ENCODE measurements around the gene AGFG2. TPM values are rescaled to one million over a fixed set of nuclear protein-coding genes. Genes with fewer than 3 reads are reported as not detected.

The AGFG2 gene
- total RNA-seq, 1 experiment from 2014 or later = 30.4 TPM

GRCh38 chr7:100584683-100585510 is 45.9 kb downstream of the AGFG2 start:
- TSS peak; percentile 51 for BruUV-seq (replicated peaks)
- H2AFZ ChIP-seq = peak overlapping the region; percentile 66
- no peaks in the 10 kb centered on the region for H3K27me3 ChIP-seq (ENCODE audit: insufficient read depth, low read depth)
- ChIA-PET POLR2A (ENCODE audit: unreplicated experiment) (interaction anchor here (0.6 to 2.6 kb wide), 11 partner anchors 14 to 532 kb away, joined by 3 to 53 read pairs (median 6); partner anchors contain the start of genes MOSPD3, SLC12A9 and ZCWPW1), CTCF (interaction anchor here (0.6 to 1.7 kb wide), 2 partner anchors 27 to 121 kb away, joined by 4 to 7 read pairs; partner anchors contain the start of gene POP7)
- peaks cover 19% of the 10 kb centered on the region for H3K4me1 ChIP-seq (replicated peaks; ENCODE audit: insufficient read depth)
- peak overlapping the region; percentile 75 for H3K27ac ChIP-seq
- peak overlapping the region; percentile 85 for H3K4me2 ChIP-seq
- peaks cover 23% of the 10 kb centered on the region for H3F3A ChIP-seq (ENCODE audit: insufficient read depth, low read depth)
- H3K9me3 ChIP-seq (ENCODE audit: insufficient read depth, low read depth) = no peaks in the 10 kb centered on the region
- intact Hi-C loops (cut with micrococcal nuclease; ENCODE audit: unreplicated experiment) = loop anchor here (5.0 to 10.0 kb wide), 3 partner anchors 107 to 500 kb away; partner anchors contain the start of genes EPHB4, GIGYF1 and TRIM56
- peak; percentile 79 to 91 for DNase-seq
- H4K20me1 ChIP-seq (ENCODE audit: insufficient read depth) = peaks cover 2% of the 10 kb centered on the region; the same call in 1 of the 2 replicates
- peaks cover 29% of the 10 kb centered on the region for H3K79me2 ChIP-seq (ENCODE audit: low read depth)
- TF ChIP-seq, protein P1, sequence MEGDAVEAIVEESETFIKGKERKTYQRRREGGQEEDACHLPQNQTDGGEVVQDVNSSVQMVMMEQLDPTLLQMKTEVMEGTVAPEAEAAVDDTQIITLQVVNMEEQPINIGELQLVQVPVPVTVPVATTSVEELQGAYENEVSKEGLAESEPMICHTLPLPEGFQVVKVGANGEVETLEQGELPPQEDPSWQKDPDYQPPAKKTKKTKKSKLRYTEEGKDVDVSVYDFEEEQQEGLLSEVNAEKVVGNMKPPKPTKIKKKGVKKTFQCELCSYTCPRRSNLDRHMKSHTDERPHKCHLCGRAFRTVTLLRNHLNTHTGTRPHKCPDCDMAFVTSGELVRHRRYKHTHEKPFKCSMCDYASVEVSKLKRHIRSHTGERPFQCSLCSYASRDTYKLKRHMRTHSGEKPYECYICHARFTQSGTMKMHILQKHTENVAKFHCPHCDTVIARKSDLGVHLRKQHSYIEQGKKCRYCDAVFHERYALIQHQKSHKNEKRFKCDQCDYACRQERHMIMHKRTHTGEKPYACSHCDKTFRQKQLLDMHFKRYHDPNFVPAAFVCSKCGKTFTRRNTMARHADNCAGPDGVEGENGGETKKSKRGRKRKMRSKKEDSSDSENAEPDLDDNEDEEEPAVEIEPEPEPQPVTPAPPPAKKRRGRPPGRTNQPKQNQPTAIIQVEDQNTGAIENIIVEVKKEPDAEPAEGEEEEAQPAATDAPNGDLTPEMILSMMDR (conservative IDR thresholded peaks at IDR 0.05) = no peak
- TF ChIP-seq EZH2 (IDR thresholded peaks at IDR 0.05; ENCODE audit: low read depth) = no peak
- H3K9me2 ChIP-seq (ENCODE audit: insufficient read depth) = no peaks in the 10 kb centered on the region
- H3K36me3 ChIP-seq (ENCODE audit: low read depth) = 0 out of 2 replicates have a peak, but pooled peaks cover 10% of the 10 kb centered on the region
- peak overlapping the region; percentile 60 for H3K4me3 ChIP-seq

- no peak for TF ChIP-seq EZH2 (IDR thresholded peaks at IDR 0.05; ENCODE audit: low read depth)
- TF ChIP-seq, protein P1 (conservative IDR thresholded peaks at IDR 0.05) = no peak
- Histone ChIP-seq H3K79me2 (ENCODE audit: low read depth) (peaks cover 29% of the 10 kb centered on the region), H3K27ac (peak within 1 kb of the TSS; percentile 75), H3K9me2 (ENCODE audit: insufficient read depth) (no peaks in the 10 kb centered on the region), H3K4me2 (peak within 1 kb of the TSS; percentile 88), H3K36me3 (ENCODE audit: low read depth) (0 out of 2 replicates have a peak, but pooled peaks cover 7% of the 10 kb centered on the region), H3K4me1 (replicated peaks; ENCODE audit: insufficient read depth) (peaks cover 19% of the 10 kb centered on the region), H2AFZ (peak within 1 kb of the TSS; percentile 81), H4K20me1 (ENCODE audit: insufficient read depth) (peaks cover 2% of the 10 kb centered on the region; the same call in 1 of the 2 replicates), H3F3A (ENCODE audit: insufficient read depth, low read depth) (peaks cover 23% of the 10 kb centered on the region), H3K27me3 (ENCODE audit: insufficient read depth, low read depth) (no peaks in the 10 kb centered on the region), H3K4me3 (peak within 1 kb of the TSS; percentile 60), H3K9me3 (ENCODE audit: insufficient read depth, low read depth) (no peaks in the 10 kb centered on the region)
- CTCF ChIA-PET = interaction anchor here (0.9 to 1.7 kb wide), 4 partner anchors 44 to 139 kb away, joined by 3 to 7 read pairs (median 3); partner anchors contain the start of gene POP7
- POLR2A ChIA-PET (ENCODE audit: unreplicated experiment) = interaction anchor here (0.5 to 2.6 kb wide), 22 partner anchors 11 to 434 kb away, joined by 3 to 25 read pairs (median 4); partner anchors contain the start of genes MOSPD3, MUC17, POP7 and SLC12A9
- no TSS peak for BruUV-seq (replicated peaks)
- peak; percentile 67 to 85 for DNase-seq
- intact Hi-C loops (cut with micrococcal nuclease; ENCODE audit: unreplicated experiment) = loop anchor here (1.0 to 10.0 kb wide), 6 partner anchors 19 to 499 kb away; partner anchors contain the start of genes EPHB4, GNB2, MOSPD3 and TRIM56
Measured at GRCh38 chr7:100585511-100586265, 46.7 kb downstream of the AGFG2 start, which contains the start of gene LRCH4. Gene LRCH4, minus strand, starts transcription at chr7:100586129. Its CDS starts 29 bp downstream, at chr7:100586100.
